Activated T-helper 1 cell treated with anti-CD3 and anti-CD28 coated beads, Interleukin-2, amount 50 U/mL, for 16 hours (primary cell): Measurements from ENCODE around the gene ZFP90.
"Not testable (repeated sequence)": the region's sequence is repeated elsewhere in the genome, so short reads cannot be mapped to it uniquely, and the experiment has no call there.

Experiments used
- DNase-seq, 2 donors: peaks; one replicate each; pipeline ENCODE4 v3.0.0-alpha.2; 2020; ENCODE audit warnings: low read depth in 1 of 2, low spot score in 1 of 2

ZFP90 gene

GRCh38 chr16:68538880-68539701 is at the start of gene ZFP90:
Gene ZFP90 (plus strand): TSS chr16:68539291. CDS start chr16:68539793, 502 bp downstream.
- peak; percentile 59 to 75 for DNase-seq

GRCh38 chr16:68490358-68490757 is 48.7 kb upstream of the ZFP90 start:
- no peak for DNase-seq

DNA sequence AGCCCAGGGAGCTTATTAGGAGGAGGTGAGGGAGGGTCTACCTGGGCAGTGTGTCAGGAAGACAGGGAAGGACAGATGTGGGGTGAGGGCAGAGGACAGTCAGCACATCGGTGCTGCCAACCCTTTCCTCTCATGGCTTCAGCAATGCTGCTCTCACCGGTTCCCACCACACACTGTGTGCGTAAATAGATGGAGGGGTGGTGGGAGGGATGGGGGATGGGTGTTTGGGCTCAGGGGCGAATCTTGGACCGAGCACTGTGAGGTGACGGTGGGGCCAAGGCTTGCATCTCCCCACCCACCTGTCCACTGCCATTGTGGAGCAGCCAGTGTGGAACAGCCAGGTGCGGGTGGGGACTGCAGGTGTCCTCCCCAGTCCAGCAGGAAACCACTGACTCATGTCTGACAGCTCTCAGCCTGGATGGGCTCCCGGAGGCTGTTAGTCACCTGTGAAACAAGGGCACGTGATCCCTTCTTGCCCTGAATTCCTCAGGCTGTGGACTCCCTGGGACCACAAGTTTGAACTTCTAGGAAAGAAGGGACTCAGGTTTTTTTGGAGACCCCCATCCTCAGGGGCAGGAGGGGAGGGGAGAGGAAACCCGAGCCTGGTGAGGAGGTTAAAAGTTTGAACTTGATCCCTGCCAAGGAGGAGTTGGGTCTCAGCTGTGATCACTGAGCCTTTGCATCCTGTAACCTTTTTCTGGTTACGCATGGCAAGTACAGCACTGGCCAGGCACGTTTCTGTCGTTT is 48.1 kb upstream of the ZFP90 start:
- DNase-seq, result no peak

DNA sequence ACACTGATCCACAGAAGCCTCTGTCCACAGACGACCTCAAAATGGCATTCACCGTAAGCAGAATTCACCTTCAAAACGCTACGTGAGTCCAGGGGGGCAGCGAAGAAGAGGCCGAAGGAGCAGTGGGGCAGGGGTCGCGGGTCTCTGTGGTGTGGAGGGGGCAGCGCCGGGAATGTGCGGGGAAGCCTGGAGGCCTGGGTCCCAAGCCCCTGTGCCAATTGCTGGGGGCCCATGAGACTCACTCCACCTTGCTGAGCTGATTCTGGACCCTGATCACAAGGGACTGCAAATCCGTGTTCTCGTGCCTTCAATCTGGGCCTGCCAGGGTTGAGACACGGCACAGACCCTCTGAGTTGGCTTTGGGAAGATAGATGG is 47.5 kb upstream of the ZFP90 start:
- DNase-seq, result no peak

DNA sequence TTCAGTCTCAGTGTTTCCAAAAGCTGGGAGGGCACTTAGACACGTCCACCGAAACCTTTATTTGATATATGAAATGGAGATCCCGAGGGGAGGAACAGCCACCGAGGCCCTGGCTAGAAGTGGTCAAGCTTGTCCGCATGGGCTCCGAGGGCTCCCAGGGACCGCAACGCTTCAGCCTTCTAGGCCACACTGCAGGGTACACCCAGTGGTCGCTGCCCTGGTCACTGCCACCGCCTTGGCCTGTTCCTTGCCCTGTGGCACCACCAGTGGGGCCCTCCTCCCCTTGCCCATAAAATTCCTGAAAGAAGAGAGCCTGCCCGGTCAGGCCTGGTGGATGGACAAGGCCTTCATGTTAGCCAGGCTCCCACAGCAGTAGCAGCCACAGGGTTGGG is 46.9 kb upstream of the ZFP90 start:
- no peak for DNase-seq

DNA sequence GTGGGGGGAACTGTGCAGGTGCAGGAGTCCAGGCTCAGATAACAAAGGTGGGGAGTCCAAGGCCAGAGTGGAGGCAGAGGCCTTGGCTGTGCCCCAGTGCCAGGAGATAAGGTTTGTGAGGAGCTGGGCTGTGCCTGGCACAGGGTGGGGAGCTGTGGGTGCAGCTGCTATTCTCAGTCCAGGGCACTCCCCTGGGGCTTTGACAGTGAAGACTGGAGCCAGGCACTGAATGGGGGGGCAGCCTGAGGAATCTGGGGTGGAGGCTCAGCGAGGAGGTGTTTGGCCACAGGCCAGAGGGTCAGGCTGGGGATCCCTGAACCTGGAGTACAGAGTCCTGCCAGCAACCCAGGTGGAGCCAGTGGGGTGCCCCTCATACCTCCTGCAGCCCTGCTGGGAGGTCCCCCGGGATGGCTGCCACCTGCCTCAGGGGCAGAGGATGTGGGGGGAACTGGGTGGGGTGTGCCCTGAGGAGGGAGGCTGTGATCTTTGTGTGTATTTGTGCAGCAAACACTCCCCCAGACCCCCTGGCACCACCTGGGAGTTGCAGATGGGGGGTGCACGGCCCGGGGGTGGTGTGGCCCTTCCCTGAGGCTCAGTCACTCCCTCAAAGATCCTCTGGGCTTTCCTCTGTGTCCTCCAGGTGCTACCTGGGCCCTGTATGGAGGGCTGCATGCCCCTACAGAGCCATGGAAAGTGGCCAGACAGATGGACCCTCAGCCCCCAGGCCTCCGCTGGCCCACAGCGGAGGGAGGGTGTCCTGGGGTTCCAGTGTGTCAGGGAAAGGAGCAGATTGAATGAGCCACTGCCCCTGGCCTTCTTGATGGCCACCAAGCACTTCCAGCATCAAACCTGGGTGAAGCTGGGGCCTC is 46.3 kb upstream of the ZFP90 start:
- DNase-seq, result no peak

DNA sequence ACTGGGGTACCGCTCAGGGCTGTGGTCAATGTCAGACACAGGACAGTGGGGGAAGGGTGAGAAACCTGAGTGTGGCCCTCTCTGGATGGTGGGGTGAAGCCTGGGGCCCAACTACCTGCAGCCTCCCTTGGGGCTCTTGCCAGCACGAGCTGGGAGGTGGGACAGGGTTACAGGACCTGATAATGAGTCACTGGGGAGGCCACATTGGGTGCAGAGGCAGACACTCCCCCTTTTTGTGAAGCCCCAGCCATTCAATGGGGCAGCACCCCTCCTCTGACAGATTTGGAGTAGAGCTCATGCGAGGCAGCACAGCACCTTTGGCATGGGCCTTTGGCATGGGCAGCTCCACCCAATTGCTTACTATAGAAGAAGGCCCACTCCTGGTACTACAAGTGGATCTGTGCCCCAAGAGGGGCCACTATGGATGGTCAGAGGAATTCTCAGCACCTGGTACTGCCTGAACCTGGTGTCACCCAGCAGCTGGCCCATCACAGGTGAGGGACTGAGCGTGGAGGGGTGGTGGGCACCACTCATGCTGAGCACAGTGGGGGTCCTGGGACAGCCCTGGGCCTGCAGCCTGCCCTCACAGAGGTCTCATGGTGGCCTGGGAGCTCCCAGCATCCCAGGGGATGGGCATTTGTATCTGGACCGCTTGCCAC is 45.5 kb upstream of the ZFP90 start:
- DNase-seq, result no peak

GRCh38 chr16:68494261-68494660 is 44.8 kb upstream of the ZFP90 start:
- DNase-seq, result not testable (repeated sequence)

GRCh38 chr16:68496689-68497088 is 42.4 kb upstream of the ZFP90 start:
- DNase-seq, result no peak

DNA sequence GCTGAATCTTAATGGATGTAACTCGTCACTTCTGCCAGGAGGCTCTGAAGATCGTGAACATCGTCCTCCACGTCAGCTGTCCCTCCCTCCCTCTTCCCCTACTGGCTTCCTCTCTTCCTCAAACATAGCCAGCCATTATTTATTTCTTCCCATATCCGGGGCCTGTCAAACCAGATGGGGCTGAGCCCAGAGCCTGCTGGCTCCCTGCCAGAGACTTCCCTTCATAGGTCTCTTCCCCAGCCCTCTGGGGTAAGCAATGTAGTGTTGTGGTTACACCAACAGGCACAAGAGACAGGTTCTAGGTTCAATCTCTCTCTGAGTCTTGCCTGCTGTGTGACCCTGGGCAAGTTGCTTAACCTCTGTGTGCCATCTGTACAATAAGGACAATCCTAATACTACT is 40.1 kb upstream of the ZFP90 start:
- no peak for DNase-seq

- no peak for DNase-seq
Measured at GRCh38 chr16:68503334-68503733, 35.8 kb upstream of the ZFP90 start.

DNA sequence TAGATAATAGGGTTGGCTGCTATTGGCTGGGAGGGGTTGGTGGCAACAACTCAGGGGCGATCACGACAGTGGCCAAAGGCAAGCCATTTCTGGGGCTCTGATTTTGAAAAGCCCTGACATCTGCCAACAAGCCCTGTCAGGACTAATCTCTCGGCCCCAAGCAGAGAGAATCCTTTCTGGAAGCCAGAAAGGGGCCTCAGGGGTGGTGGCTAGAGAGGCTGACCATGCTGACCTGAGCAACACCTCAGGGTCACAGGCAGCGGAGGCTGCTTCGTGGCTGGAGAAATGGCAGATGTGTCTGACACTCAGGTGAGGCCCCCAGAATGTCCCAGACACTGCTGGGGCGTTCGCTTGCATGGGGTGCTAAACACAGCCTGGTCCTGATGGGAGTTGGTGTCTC is 35.0 kb upstream of the ZFP90 start:
- DNase-seq, result no peak

- DNase-seq, result no peak
Measured at GRCh38 chr16:68506331-68507053, 32.6 kb upstream of the ZFP90 start.

GRCh38 chr16:68508013-68508412 is 31.1 kb upstream of the ZFP90 start:
- no peak for DNase-seq

- no peak for DNase-seq
Measured at GRCh38 chr16:68508641-68509240, 30.4 kb upstream of the ZFP90 start.

GRCh38 chr16:68509381-68509780 is 29.7 kb upstream of the ZFP90 start:
- no peak for DNase-seq

DNA sequence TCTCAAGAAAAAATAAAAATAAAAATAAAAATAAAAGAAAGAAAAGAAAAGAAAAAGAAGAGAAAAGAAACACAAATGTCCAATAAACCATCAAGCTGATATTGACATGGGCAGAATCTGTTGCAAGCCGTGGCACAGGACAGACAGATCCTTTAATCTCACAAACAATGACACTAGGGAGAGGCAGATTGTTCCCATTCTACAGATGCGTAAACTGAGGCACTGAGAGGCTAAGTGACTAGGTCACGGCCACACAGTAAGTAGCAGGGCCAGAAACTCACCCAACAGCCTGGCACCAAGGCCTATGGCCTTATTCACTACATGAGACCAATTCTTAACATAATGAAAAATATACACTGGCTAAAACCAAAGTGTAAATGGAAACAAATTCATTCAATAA is 28.3 kb upstream of the ZFP90 start:
- no peak for DNase-seq

DNA sequence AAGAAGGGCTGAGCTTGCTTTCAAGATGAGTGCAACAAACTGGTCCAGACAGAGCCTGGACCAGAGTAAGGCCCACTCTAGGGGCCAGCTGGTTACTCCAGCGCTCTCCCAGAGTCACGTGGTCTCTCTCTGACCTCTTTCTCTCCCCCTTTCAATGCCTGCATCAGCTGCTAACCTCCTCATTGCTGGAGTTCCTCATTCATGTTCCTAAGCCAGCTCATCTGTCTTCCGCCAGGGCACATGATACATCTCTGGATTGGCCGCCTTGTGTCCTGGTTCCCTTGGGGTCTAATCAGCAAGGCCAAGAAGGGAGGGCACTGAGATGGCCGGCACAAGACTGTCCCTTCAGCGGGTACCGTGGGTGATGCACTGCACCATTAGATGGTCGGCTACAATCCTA is 26.9 kb upstream of the ZFP90 start:
- DNase-seq, result no peak

DNA sequence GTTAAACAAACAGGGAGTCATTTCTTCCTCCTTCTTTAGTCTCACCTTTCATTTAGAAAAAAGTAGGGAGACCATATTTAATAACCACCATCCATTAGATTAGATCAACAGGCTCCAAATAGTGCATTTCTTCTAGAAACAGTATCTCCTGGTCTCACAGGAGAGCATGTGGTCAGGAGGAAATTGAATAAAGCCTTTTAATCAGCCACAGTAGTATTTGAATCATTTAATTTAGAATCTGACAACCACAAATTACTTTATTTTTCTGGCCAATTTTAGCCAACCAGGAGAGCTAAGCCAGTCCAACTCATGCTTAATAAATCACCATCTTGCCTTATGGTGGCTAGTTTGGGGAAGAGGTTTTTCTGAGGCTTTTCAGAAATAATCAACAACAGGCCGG is 26.3 kb upstream of the ZFP90 start:
- DNase-seq, result no peak

- no peak for DNase-seq
Measured at GRCh38 chr16:68514511-68514910, 24.6 kb upstream of the ZFP90 start.
